Spleen (tissue), 11 donors: Measurements from ENCODE around the gene ANGPTL2. TPM values are rescaled to one million over a fixed set of nuclear protein-coding genes. Genes with fewer than 3 reads are reported as not detected.

ENCODE experiments used
- DNase-seq: peaks from one replicate; pipeline ENCODE4 v3.0.0-alpha.2; 2020
- H3K27ac ChIP-seq, 8 donors: fragments of 200-600 bp; sonication (generic) in 7 of 8; 1 replicate in 4 of 8; 2 replicates in 4 of 8; pipeline versions ENCODE4 v1.5.0 to v1.8.0; 2016 to 2021; ENCODE audit warnings: inconsistent platforms in 4 of 8, mild to moderate bottlenecking in 4 of 8, moderate library complexity in 1 of 8
- H3K27me3 ChIP-seq, 7 donors: fragments of 200-600 bp; sonication (generic) in 6 of 7; replicated peaks in 1 of 7; 1 replicate in 4 of 7; 2 replicates in 3 of 7; pipeline versions ENCODE4 v1.5.0 to v1.8.0; 2016 to 2021; ENCODE audit warnings: inconsistent platforms in 3 of 7, mild to moderate bottlenecking in 1 of 7
- H3K36me3 ChIP-seq, 6 donors: fragments of 200-600 bp; sonication (generic) in 5 of 6; 1 replicate in 4 of 6; 2 replicates in 2 of 6; pipeline versions ENCODE4 v1.5.0 to v1.8.0; 2016 to 2021; ENCODE audit warnings: inconsistent platforms in 2 of 6
- H3K4me1 ChIP-seq, 6 donors: fragments of 200-600 bp; sonication (generic) in 5 of 6; 1 replicate in 3 of 6; 2 replicates in 3 of 6; pipeline versions ENCODE4 v1.5.0 to v1.8.0; 2016 to 2021; ENCODE audit warnings: inconsistent platforms in 3 of 6
- H3K4me3 ChIP-seq, 8 donors: fragments of 200-600 bp; sonication (generic) in 7 of 8; 1 replicate in 4 of 8; 2 replicates in 4 of 8; pipeline versions ENCODE4 v1.5.0 to v1.8.0; 2016 to 2021; ENCODE audit warnings: inconsistent platforms in 4 of 8, mild to moderate bottlenecking in 4 of 8, moderate library complexity in 2 of 8
- H3K9me3 ChIP-seq, 8 donors: fragments of 200-600 bp; sonication (generic) in 7 of 8; 1 replicate in 4 of 8; 2 replicates in 4 of 8; pipeline versions ENCODE4 v1.5.0 to v1.8.0; 2016 to 2021; ENCODE audit warnings: inconsistent platforms in 4 of 8
- POLR2A ChIP-seq, 3 donors: fragments of 450-650 bp; IDR thresholded peaks; one replicate each; pipeline ENCODE4 v1.5.1; 2017; ENCODE audit warnings: antibody characterized with exemption in 3 of 3, mild to moderate bottlenecking in 1 of 3
- POLR2AphosphoS5 ChIP-seq, 3 donors: sonication (generic); formaldehyde crosslinking; IDR thresholded peaks; one replicate each; pipeline ENCODE4 v1.5.1; 2017; ENCODE audit warnings: antibody characterized with exemption in 3 of 3
- WGBS, 5 donors: extraction: QIAGEN DNeasy Blood & Tissue Kit in 3 of 5; methylation state at CpG; one replicate each; pipeline versions ENCODE4 v1.1.5 to v1.1.7; 2013 to 2018; 5-methylcytosine and 5-hydroxymethylcytosine counted together
- intact Hi-C: fragments of 100-400 bp; cut with DNase I; formaldehyde crosslinking; loops from one replicate; pipeline ENCODE4 v1.15.0; 2023; ENCODE audit warnings: low total_unique reads
- polyA plus RNA-seq, 3 donors: library from polyadenylated mRNA; stranded (reverse); fragments of 200-250 nt; gene quantifications; one replicate each; pipeline ENCODE4 v1.2.1, GENCODE V29; 2013
- total RNA-seq, 7 donors: library from RNA; depleted of rRNA in 3 of 7; stranded (reverse); fragments of >200 nt in 3 of 7; fragmentation: NEBNext Ultra II Directional in 4 of 7; extraction: Animal tissue kit (Norgen Biotek cat#: 25700) in 4 of 7; gene quantifications; one replicate each; pipeline versions ENCODE4 v1.1.0 to v1.2.1, GENCODE V29; 2016 to 2021
- TF ChIP-seq, protein P1 (sequence below), 11 experiments: fragments of 200-600 bp in 7 of 11; fragments of 450-650 bp in 4 of 11; sonication (generic) in 4 of 11; IDR thresholded peaks in 8 of 11; conservative IDR thresholded peaks in 3 of 11; 1 replicate in 7 of 11; 2 replicates in 4 of 11; pipeline versions ENCODE4 v1.4.0 to v1.8.0; 2016 to 2021; ENCODE audit warnings: antibody characterized with exemption in 11 of 11, inconsistent platforms in 4 of 11, mild to moderate bottlenecking in 1 of 11
- donor health status: healthy with polysubstance abuse.
- donor health status: DM: no; HTN: no; CAD: no; lungs with moderate emphysema.
- donor health status: DM: no; HTN: no; CAD: no.
- donor health status: Bipolar disorder and iron deficiency.
- donor health status: healthy.
- donor health status: DM: no; HTN: no; CAD: no.
- donor health status: DM: yes; HTN: yes; CAD: no.

Gene ANGPTL2
- total and polyA plus RNA-seq, 10 donors, result 6.6 to 103 (median 48.1) TPM

DNA sequence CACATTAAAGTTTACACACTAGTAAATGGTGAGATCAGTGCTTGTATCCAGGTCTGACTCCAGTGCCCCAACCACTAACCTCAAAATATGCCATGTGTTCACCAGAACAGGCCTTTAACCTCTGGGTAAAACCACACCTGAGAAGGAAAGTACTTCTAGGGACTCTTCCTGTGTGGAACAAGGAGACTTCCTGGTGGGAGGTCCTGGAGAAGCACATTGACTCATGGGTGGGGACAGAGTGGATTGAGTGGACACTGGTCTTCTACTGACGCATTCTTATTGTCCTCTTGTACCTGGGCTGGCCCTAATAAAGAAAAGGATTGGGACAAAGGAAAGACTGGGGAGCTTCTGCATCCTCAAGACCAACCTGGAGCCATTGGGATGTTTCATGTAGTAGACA is 43.4 kb downstream of the ANGPTL2 start:
- WGBS, 5 donors, result 90 to 100% (median 95%) methylated on average over 1 of the region's 1 CpG
- Histone ChIP-seq H3K4me1 (peaks cover 0 to 24% (median 2%) of the 10 kb centered on the region in 6 donors), H3K36me3 (peaks cover 0 to 20% (median 0%) of the 10 kb centered on the region in 6 donors), H3K27me3 (no peaks in the 10 kb centered on the region), H3K4me3 (no peak overlapping the region), H3K9me3 (no peaks in the 10 kb centered on the region), H3K27ac (no peak overlapping the region)
- intact Hi-C loops, result no loop called here
- TF ChIP-seq POLR2AphosphoS5 (IDR thresholded peaks at IDR 0.05) (no peak), POLR2A (IDR thresholded peaks at IDR 0.05) (no peak)
- TF ChIP-seq, protein P1, sequence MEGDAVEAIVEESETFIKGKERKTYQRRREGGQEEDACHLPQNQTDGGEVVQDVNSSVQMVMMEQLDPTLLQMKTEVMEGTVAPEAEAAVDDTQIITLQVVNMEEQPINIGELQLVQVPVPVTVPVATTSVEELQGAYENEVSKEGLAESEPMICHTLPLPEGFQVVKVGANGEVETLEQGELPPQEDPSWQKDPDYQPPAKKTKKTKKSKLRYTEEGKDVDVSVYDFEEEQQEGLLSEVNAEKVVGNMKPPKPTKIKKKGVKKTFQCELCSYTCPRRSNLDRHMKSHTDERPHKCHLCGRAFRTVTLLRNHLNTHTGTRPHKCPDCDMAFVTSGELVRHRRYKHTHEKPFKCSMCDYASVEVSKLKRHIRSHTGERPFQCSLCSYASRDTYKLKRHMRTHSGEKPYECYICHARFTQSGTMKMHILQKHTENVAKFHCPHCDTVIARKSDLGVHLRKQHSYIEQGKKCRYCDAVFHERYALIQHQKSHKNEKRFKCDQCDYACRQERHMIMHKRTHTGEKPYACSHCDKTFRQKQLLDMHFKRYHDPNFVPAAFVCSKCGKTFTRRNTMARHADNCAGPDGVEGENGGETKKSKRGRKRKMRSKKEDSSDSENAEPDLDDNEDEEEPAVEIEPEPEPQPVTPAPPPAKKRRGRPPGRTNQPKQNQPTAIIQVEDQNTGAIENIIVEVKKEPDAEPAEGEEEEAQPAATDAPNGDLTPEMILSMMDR (IDR thresholded peaks at IDR 0.05 in 8 of 11, conservative IDR thresholded peaks at IDR 0.05 in 3 of 11), result no peak
- DNase-seq, result no peak

DNA sequence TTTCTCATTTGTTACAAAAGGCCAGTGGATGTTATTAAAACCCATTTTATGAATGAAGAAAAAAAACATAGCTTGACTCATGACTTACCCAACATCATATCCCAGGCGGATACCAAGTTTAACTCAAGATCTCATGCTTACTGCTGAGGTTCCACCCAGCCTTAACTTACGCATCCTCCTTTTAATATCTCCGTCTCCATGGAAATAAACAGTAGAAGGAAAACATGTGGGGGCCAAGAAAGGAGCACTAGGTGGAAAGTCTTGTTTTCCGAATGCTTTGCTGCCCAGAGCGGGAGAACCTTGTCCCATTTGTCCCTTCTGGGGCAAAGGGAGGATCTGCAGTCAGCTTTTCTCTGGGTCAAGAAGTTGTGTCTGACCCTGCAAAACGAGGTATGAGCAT is 44.1 kb downstream of the ANGPTL2 start:
- Histone ChIP-seq H3K4me3 (no peak overlapping the region), H3K27me3 (no peaks in the 10 kb centered on the region), H3K27ac (no peak overlapping the region), H3K4me1 (peaks cover 0 to 24% (median 2%) of the 10 kb centered on the region in 6 donors), H3K36me3 (peaks cover 0 to 20% (median 0%) of the 10 kb centered on the region in 6 donors), H3K9me3 (no peaks in the 10 kb centered on the region)
- WGBS, 5 donors, result 90 to 98% (median 92%) methylated on average over 6 of the region's 6 CpGs
- no peak for DNase-seq
- TF ChIP-seq, protein P1 (IDR thresholded peaks at IDR 0.05 in 8 of 11, conservative IDR thresholded peaks at IDR 0.05 in 3 of 11), result no peak
- intact Hi-C loops, result no loop called here

DNA sequence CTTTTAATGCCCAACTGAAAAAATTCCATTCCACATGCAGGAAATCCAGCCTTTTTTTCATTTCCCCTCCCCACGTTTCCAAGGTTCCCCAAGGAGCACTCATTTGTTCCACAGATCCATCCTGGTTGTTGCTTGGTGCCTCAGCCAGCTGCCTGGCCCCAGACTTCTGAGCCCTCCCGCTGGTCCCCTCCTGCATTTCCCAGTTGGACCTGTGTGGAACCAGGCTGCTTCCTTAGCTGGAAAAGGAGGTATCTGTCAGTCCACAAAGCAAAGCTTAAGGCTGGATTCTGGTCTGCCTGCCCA is 44.8 kb downstream of the ANGPTL2 start:
- no peaks in the 10 kb centered on the region for H3K27me3 ChIP-seq
- peaks cover 0 to 20% (median 0%) of the 10 kb centered on the region in 6 donors for H3K36me3 ChIP-seq
- DNase-seq, result no peak
- peaks cover 0 to 24% (median 2%) of the 10 kb centered on the region in 6 donors for H3K4me1 ChIP-seq
- TF ChIP-seq POLR2AphosphoS5 (IDR thresholded peaks at IDR 0.05) (peak in 2 of 3 donors; percentile 16 to 18), POLR2A (IDR thresholded peaks at IDR 0.05) (no peak)
- TF ChIP-seq, protein P1 (IDR thresholded peaks at IDR 0.05 in 8 of 11, conservative IDR thresholded peaks at IDR 0.05 in 3 of 11), result no peak
- intact Hi-C loops, result no loop called here
- no peak overlapping the region for H3K27ac ChIP-seq
- H3K4me3 ChIP-seq, result no peak overlapping the region
- WGBS, 5 donors, result 50 to 72% (median 66%) methylated on average over 2 of the region's 2 CpGs
- H3K9me3 ChIP-seq, result no peaks in the 10 kb centered on the region

DNA sequence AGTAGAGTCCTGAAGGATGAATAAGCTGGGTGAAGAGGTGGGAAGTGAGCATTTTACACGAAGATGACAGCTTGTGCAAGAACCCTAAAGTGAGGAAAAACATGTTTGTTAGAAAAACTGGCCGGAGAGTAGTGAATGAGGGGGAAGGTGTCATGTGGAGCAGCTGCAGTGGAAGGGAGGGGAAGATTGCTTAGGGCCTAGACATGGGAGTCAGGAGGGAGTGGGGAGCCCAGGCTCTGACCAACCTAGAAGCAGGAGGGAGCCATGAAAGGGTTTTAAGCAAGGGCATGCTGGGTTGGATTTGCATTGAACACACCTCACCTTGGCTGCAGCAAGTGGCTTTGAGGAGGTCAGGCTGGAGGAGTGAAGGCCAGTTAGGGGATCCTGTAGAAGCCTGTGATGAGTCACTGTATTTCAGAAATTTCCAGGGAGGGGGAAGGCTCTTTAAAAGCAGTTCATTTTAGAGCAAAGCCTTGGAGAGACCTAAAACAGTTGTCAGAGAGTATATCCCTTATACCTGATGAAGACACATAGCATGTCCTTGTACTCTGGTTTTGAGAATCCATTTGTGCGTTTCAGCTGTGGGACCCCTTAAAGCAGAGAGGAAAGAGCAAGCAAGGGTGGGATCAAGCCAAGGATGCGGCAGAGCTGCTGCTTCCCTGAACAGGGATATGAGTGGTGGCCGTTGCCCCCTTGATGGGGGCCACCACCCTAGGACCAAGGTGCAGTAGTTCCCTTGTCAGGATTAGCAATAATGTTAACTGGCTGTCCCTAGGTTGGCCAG is 45.4 kb downstream of the ANGPTL2 start:
- no peaks in the 10 kb centered on the region for H3K27me3 ChIP-seq
- peaks cover 0 to 24% (median 2%) of the 10 kb centered on the region in 6 donors for H3K4me1 ChIP-seq
- peaks cover 0 to 4% (median 3%) of the 10 kb centered on the region in 8 donors for H3K9me3 ChIP-seq
- H3K27ac ChIP-seq, result no peak overlapping the region
- H3K36me3 ChIP-seq, result peaks cover 0 to 24% (median 0%) of the 10 kb centered on the region in 6 donors
- no peak for DNase-seq
- WGBS, 5 donors, result 74 to 85% (median 76%) methylated on average over 5 of the region's 5 CpGs
- no peak for TF ChIP-seq POLR2AphosphoS5 (IDR thresholded peaks at IDR 0.05)
- intact Hi-C loops, result no loop called here
- no peak overlapping the region for H3K4me3 ChIP-seq
